ENCODE measurements around the gene EIF3B.

GRCh38 chr7:2372724-2373123, 18.1 kb downstream of the EIF3B start:
- TF ChIP-seq, protein P1, sequence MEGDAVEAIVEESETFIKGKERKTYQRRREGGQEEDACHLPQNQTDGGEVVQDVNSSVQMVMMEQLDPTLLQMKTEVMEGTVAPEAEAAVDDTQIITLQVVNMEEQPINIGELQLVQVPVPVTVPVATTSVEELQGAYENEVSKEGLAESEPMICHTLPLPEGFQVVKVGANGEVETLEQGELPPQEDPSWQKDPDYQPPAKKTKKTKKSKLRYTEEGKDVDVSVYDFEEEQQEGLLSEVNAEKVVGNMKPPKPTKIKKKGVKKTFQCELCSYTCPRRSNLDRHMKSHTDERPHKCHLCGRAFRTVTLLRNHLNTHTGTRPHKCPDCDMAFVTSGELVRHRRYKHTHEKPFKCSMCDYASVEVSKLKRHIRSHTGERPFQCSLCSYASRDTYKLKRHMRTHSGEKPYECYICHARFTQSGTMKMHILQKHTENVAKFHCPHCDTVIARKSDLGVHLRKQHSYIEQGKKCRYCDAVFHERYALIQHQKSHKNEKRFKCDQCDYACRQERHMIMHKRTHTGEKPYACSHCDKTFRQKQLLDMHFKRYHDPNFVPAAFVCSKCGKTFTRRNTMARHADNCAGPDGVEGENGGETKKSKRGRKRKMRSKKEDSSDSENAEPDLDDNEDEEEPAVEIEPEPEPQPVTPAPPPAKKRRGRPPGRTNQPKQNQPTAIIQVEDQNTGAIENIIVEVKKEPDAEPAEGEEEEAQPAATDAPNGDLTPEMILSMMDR (IDR thresholded peaks at IDR 0.05; ENCODE audit: borderline replicate concordance, extremely low read depth, low read length, poor library complexity, severe bottlenecking), result no peak
- TF ChIP-seq EZH2 (IDR thresholded peaks at IDR 0.05; ENCODE audit: borderline replicate concordance, low read depth, low read length, severe bottlenecking), result no peak

All from DND-41 (cell line).